IMR-90 (cell line): ENCODE data around the gene KRTAP4-1. TPM values are rescaled to one million over a fixed set of nuclear protein-coding genes. Genes with fewer than 3 reads are reported as not detected.

Experiments
- ATAC-seq: fragments of 200-7000 bp; cut with Tn5 transposase; 2 replicates; pipeline ENCODE4 v1.9.1; 2020; ENCODE audit warnings: low read depth, mild to moderate bottlenecking, moderate library complexity
- BruUV-seq: library from RNA; stranded (reverse); fragments of 400-500 nt; replicated peaks from 2 replicates; lab custom pipeline; 2021; lab: Mats Ljungman, UMichigan
- CTCF ChIA-PET: fragments of 300-600 bp; formaldehyde crosslinking; extraction: SDS; loops from one replicate; lab custom pipeline; 2021; ENCODE audit warnings: antibody characterized with exemption; lab: Yijun Ruan, JAX
- POLR2A ChIA-PET: fragments of 300-600 bp; sonication (Branson Sonifier 250); formaldehyde crosslinking; loops from one replicate; lab custom pipeline; 2022; ENCODE audit warnings: antibody characterized with exemption; ENCODE audit not compliant: unreplicated experiment; lab: Charles Lee
- DNase-seq: peaks from one replicate; pipeline ENCODE4 v3.0.0; 2013
- H2AFZ ChIP-seq: replicated peaks from 2 replicates; pipeline ENCODE3; 2013; ENCODE audit warnings: low read length, mild to moderate bottlenecking; ENCODE audit not compliant: poor library complexity
- H2AK5ac ChIP-seq: 2 replicates; pipeline ENCODE4 v1.6.1; 2013; ENCODE audit warnings: low read depth, low read length, inconsistent platforms
- H2AK9ac ChIP-seq: replicated peaks from 2 replicates; pipeline ENCODE3; 2013; ENCODE audit warnings: mild to moderate bottlenecking, low read depth, low read length, moderate library complexity; ENCODE audit not compliant: poor library complexity
- H2BK120ac ChIP-seq: 2 replicates; pipeline ENCODE4 v1.6.1; 2013; ENCODE audit warnings: low read depth, low read length, inconsistent platforms
- H2BK15ac ChIP-seq: 3 replicates; pipeline ENCODE4 v1.6.1; 2013; ENCODE audit warnings: low read depth, low read length, inconsistent platforms
- H2BK20ac ChIP-seq: 2 replicates; pipeline ENCODE4 v1.6.1; 2013; ENCODE audit warnings: low read depth, mild to moderate bottlenecking, inconsistent platforms, low read length, moderate library complexity
- H2BK5ac ChIP-seq: 2 replicates; pipeline ENCODE4 v1.6.1; 2013; ENCODE audit warnings: mild to moderate bottlenecking, low read depth, low read length, inconsistent platforms; ENCODE audit not compliant: poor library complexity, severe bottlenecking
- H3K14ac ChIP-seq: replicated peaks from 2 replicates; pipeline ENCODE4 v1.6.1; 2013; ENCODE audit warnings: low read depth, low read length, inconsistent platforms
- H3K18ac ChIP-seq: 2 replicates; pipeline ENCODE4 v1.6.1; 2013; ENCODE audit warnings: low read depth, low read length, control low read depth
- H3K23ac ChIP-seq: 2 replicates; pipeline ENCODE4 v1.6.1; 2013; ENCODE audit warnings: low read depth, low read length, inconsistent platforms
- H3K27ac ChIP-seq: 2 replicates; pipeline ENCODE4 v1.5.1; 2013; ENCODE audit warnings: mild to moderate bottlenecking, control low read depth, low read length; ENCODE audit not compliant: insufficient read depth
- H3K27me3 ChIP-seq: 2 replicates; pipeline ENCODE4 v1.6.1; 2013; ENCODE audit warnings: low read length; ENCODE audit not compliant: control insufficient read depth, insufficient read depth
- H3K36me3 ChIP-seq: 2 replicates; pipeline ENCODE4 v1.6.1; 2013; ENCODE audit warnings: low read length, mixed read lengths; ENCODE audit not compliant: control insufficient read depth, insufficient read depth
- H3K4ac ChIP-seq: 2 replicates; pipeline ENCODE4 v1.6.1; 2013; ENCODE audit warnings: low read depth, low read length, inconsistent platforms
- H3K4me1 ChIP-seq: 2 replicates; pipeline ENCODE4 v1.6.1; 2013; ENCODE audit warnings: low read length, mixed read lengths; ENCODE audit not compliant: control insufficient read depth, insufficient read depth
- H3K4me2 ChIP-seq: 2 replicates; pipeline ENCODE4 v1.6.1; 2013; ENCODE audit warnings: low read depth, mild to moderate bottlenecking, control low read depth, low read length, moderate library complexity
- H3K4me3 ChIP-seq: 2 replicates; pipeline ENCODE4 v1.5.1; 2013; ENCODE audit warnings: low read depth, mild to moderate bottlenecking, control low read depth, low read length, moderate library complexity; ENCODE audit not compliant: insufficient read depth
- H3K56ac ChIP-seq: 2 replicates; pipeline ENCODE4 v1.6.1; 2013; ENCODE audit warnings: low read length, inconsistent platforms; ENCODE audit not compliant: insufficient read depth; ENCODE audit errors: extremely low read depth
- H3K79me1 ChIP-seq, 2 experiments: 2 replicates each; pipeline ENCODE4 v1.6.1; 2013; ENCODE audit warnings: low read length in 2 of 2, inconsistent platforms in 1 of 2, low read depth in 1 of 2
- H3K9ac ChIP-seq: 2 replicates; pipeline ENCODE4 v1.6.1; 2013; ENCODE audit warnings: low read depth, low read length, control low read depth
- H3K9me1 ChIP-seq: 2 replicates; pipeline ENCODE4 v1.6.1; 2013; ENCODE audit warnings: low read length, inconsistent platforms; ENCODE audit not compliant: insufficient read depth
- H3K9me3 ChIP-seq: 2 replicates; pipeline ENCODE4 v1.6.1; 2013; ENCODE audit warnings: low read length; ENCODE audit not compliant: control insufficient read depth, insufficient read depth
- H4K20me1 ChIP-seq: 2 replicates; pipeline ENCODE4 v1.6.1; 2013; ENCODE audit warnings: low read length, inconsistent platforms; ENCODE audit not compliant: insufficient read depth
- H4K5ac ChIP-seq: 2 replicates; pipeline ENCODE4 v1.6.1; 2013; ENCODE audit warnings: mild to moderate bottlenecking, low read depth, low read length, control low read depth
- H4K8ac ChIP-seq, 2 experiments: 2 replicates each; pipeline ENCODE4 v1.6.1; 2013; ENCODE audit warnings: low read depth in 2 of 2, low read length in 2 of 2, control low read depth in 1 of 2, inconsistent platforms in 1 of 2
- H4K91ac ChIP-seq: 2 replicates; pipeline ENCODE4 v1.6.1; 2013; ENCODE audit warnings: low read depth, low read length, inconsistent platforms; ENCODE audit not compliant: insufficient read depth
- CEBPB ChIP-seq: IDR thresholded peaks from 2 replicates; pipeline ENCODE4 v1.6.1; 2012; ENCODE audit warnings: low read depth, low read length, improper control_type of control experiment
- ELK1 ChIP-seq: fragments of 150-350 bp; IDR thresholded peaks from 2 replicates; pipeline ENCODE4 v1.6.1; 2016; ENCODE audit warnings: low read depth, mild to moderate bottlenecking, low read length, moderate library complexity, borderline replicate concordance
- FOS ChIP-seq: fragments of 150-350 bp; IDR thresholded peaks from 2 replicates; pipeline ENCODE4 v1.6.1; 2016; ENCODE audit warnings: low read depth, low read length
- MAFK ChIP-seq: IDR thresholded peaks from 2 replicates; pipeline ENCODE4 v1.6.1; 2012; ENCODE audit warnings: low read depth, low read length, improper control_type of control experiment
- MAZ ChIP-seq: IDR thresholded peaks from 2 replicates; pipeline ENCODE4 v1.6.1; 2012; ENCODE audit warnings: low read depth, mild to moderate bottlenecking, low read length, improper control_type of control experiment, moderate library complexity, borderline replicate concordance
- MXI1 ChIP-seq: IDR thresholded peaks from 2 replicates; pipeline ENCODE4 v1.6.1; 2012; ENCODE audit warnings: low read depth, mild to moderate bottlenecking, low read length, moderate library complexity, borderline replicate concordance
- POLR2A ChIP-seq: IDR thresholded peaks from 2 replicates; pipeline ENCODE4 v1.6.1; 2012; ENCODE audit warnings: mild to moderate bottlenecking, low read depth, low read length
- RCOR1 ChIP-seq: IDR thresholded peaks from 2 replicates; pipeline ENCODE4 v1.6.1; 2012; ENCODE audit warnings: mild to moderate bottlenecking, low read length, improper control_type of control experiment; ENCODE audit not compliant: insufficient replicate concordance
- SMC3 ChIP-seq: fragments of 150-350 bp; IDR thresholded peaks from 2 replicates; pipeline ENCODE4 v1.6.1; 2016; ENCODE audit warnings: low read depth, mild to moderate bottlenecking, antibody characterized with exemption, low read length, moderate library complexity
- WGBS, 2 experiments: methylation state at CpG; one replicate each; pipeline versions ENCODE4 v1.1.5 to v1.1.7; 2013; ENCODE audit warnings: missing lambda C conversion rate in 2 of 2; ENCODE audit not compliant: insufficient read length in 1 of 2; ENCODE audit errors: extremely low coverage in 2 of 2; 5-methylcytosine and 5-hydroxymethylcytosine counted together
- dilution Hi-C: fragments of 300-500 bp; cut with HindIII; formaldehyde crosslinking; loops from one replicate; pipeline ENCODE4 v1.14.3; 2018; ENCODE audit warnings: low sequenced_read_pairs; ENCODE audit not compliant: unreplicated experiment
- in situ Hi-C: fragments of 300-500 bp; cut with MboI; formaldehyde crosslinking; loops from 3 replicates; pipeline ENCODE4 v1.14.3; 2019; ENCODE audit warnings: low sequenced_read_pairs, inconsistent platforms, mixed read lengths
- intact Hi-C: fragments of 100-400 bp; cut with micrococcal nuclease; formaldehyde crosslinking; loops from 2 replicates; pipeline ENCODE4 v1.10.0; 2022
- polyA plus RNA-seq, 3 experiments: library from polyadenylated mRNA; depleted of rRNA; stranded (reverse); fragments of >200 nt; gene quantifications; 2 replicates each; pipeline ENCODE4 v1.2.3, GENCODE V29; 2012; ENCODE audit warnings: low replicate concordance in 1 of 3
- total RNA-seq: library from RNA; depleted of rRNA; stranded (reverse); fragments of >200 nt; gene quantifications from 2 replicates; pipeline ENCODE4 v1.2.3, GENCODE V29; 2012

The KRTAP4-1 gene
- total and polyA plus RNA-seq, 2 of the 4 experiments (the other 2 are of a cell fraction), result not detected

GRCh38 chr17:41147531-41148204, 37.0 kb downstream of the KRTAP4-1 start:
- Histone ChIP-seq H3K9me1 (no peaks in the 10 kb centered on the region), H2BK20ac (no peak overlapping the region), H2BK5ac (no peak overlapping the region), H2AK5ac (no peak overlapping the region), H4K5ac (no peak overlapping the region), H3K23ac (no peak overlapping the region), H3K27me3 (no peaks in the 10 kb centered on the region; the same call in 1 of the 2 replicates), H4K8ac (no peak overlapping the region; a peak in 1 of 4 replicates), H3K9ac (no peak overlapping the region), H4K91ac (no peak overlapping the region), H2AK9ac (no peak overlapping the region), H3K4ac (no peak overlapping the region), H3K18ac (no peak overlapping the region), H3K4me2 (no peak overlapping the region), H2BK120ac (no peak overlapping the region), H3K36me3 (no peaks in the 10 kb centered on the region), H3K27ac (no peak overlapping the region), H3K4me1 (no peaks in the 10 kb centered on the region), H3K4me3 (no peak overlapping the region), H3K14ac (no peak overlapping the region), H4K20me1 (no peaks in the 10 kb centered on the region), H3K9me3 (peaks cover 3% of the 10 kb centered on the region; the same call in 1 of the 2 replicates), H2BK15ac (0 out of 3 replicates have a peak overlapping the region, but pooled peaks have one; percentile 39), H3K56ac (no peak overlapping the region), H2AFZ (no peak overlapping the region), H3K79me1 (no peaks in the 10 kb centered on the region)
- ChIA-PET POLR2A (no interaction called here), CTCF (no interaction called here)
- dilution Hi-C loops, result no loop called here
- ATAC-seq (no peak), DNase-seq (no peak)
- in situ Hi-C loops, result no loop called here
- intact Hi-C loops, result no loop called here
- no CpG with 5 or more reads among the region's 2 CpGs for WGBS, 2 experiments
- TF ChIP-seq MXI1, result no peak
- no peak for TF ChIP-seq MAZ
- TF ChIP-seq POLR2A, result no peak
- no peak for TF ChIP-seq FOS
- TF ChIP-seq SMC3, result no peak
- no peak for TF ChIP-seq MAFK
- no peak for TF ChIP-seq CEBPB
- no peak for TF ChIP-seq RCOR1
- no peak for TF ChIP-seq ELK1
- BruUV-seq, result no TSS peak
